H4 (cell line): Measurements from ENCODE around the gene RPL3. TPM values are rescaled to one million over a fixed set of nuclear protein-coding genes. Genes with fewer than 3 reads are reported as not detected.

ENCODE experiments used
- DNase-seq: peaks from one replicate; pipeline ENCODE4 v3.0.0-alpha.2; 2015; ENCODE audit warnings: low spot score
- total RNA-seq: library from RNA; depleted of rRNA; stranded (reverse); fragments of >200 nt; shearing (Covaris generic); gene quantifications from 2 replicates; pipeline ENCODE4 v1.2.3, GENCODE V29; 2014

Gene RPL3
- total RNA-seq, 1 experiment from 2014 or later = 2,177 TPM

GRCh38 chr22:39282645-39283321 is 36.6 kb downstream of the RPL3 start:
- no peak for DNase-seq

GRCh38 chr22:39281126-39281525 is 38.3 kb downstream of the RPL3 start:
- DNase-seq = no peak

GRCh38 chr22:39280250-39280649 is 39.2 kb downstream of the RPL3 start:
- no peak for DNase-seq

- DNase-seq = no peak
Observed at GRCh38 chr22:39279170-39279850, 40.1 kb downstream of the RPL3 start.

GRCh38 chr22:39278040-39278439 is 41.4 kb downstream of the RPL3 start:
- no peak for DNase-seq

- peak; percentile 71 for DNase-seq
Observed at GRCh38 chr22:39277142-39277607, 42.2 kb downstream of the RPL3 start.

- no peak for DNase-seq
Observed at GRCh38 chr22:39276440-39277141, 42.8 kb downstream of the RPL3 start.

GRCh38 chr22:39275814-39276439 is 43.5 kb downstream of the RPL3 start:
- no peak for DNase-seq

GRCh38 chr22:39273950-39274887 is 45.2 kb downstream of the RPL3 start:
- DNase-seq = no peak

- no peak for DNase-seq
Observed at GRCh38 chr22:39270792-39271191, 48.6 kb downstream of the RPL3 start.

- no peak for DNase-seq
Observed at GRCh38 chr22:39270280-39270679, 49.1 kb downstream of the RPL3 start.

GRCh38 chr22:39269095-39269790 is 50.2 kb downstream of the RPL3 start:
- no peak for DNase-seq

- DNase-seq = no peak
Observed at GRCh38 chr22:39268645-39269044, 50.8 kb downstream of the RPL3 start.

- DNase-seq = no peak
Observed at GRCh38 chr22:39267974-39268373, 51.4 kb downstream of the RPL3 start.

- DNase-seq = no peak
Observed at GRCh38 chr22:39266398-39267030, 52.9 kb downstream of the RPL3 start.

- DNase-seq = no peak
Observed at GRCh38 chr22:39265143-39265886, 54.1 kb downstream of the RPL3 start.

GRCh38 chr22:39264349-39265038 is 54.9 kb downstream of the RPL3 start:
- no peak for DNase-seq

GRCh38 chr22:39263626-39264348 is 55.6 kb downstream of the RPL3 start:
- DNase-seq = no peak
